IMR-90 (cell line): Measurements from ENCODE around the gene NUAK1. TPM values are rescaled to one million over a fixed set of nuclear protein-coding genes. Genes with fewer than 3 reads are reported as not detected.

ENCODE experiments used
- ATAC-seq: fragments of 200-7000 bp; cut with Tn5 transposase; 2 replicates; pipeline ENCODE4 v1.9.1; 2020; ENCODE audit warnings: low read depth, mild to moderate bottlenecking, moderate library complexity
- BruUV-seq: library from RNA; stranded (reverse); fragments of 400-500 nt; replicated peaks from 2 replicates; lab custom pipeline; 2021; lab: Mats Ljungman, UMichigan
- CTCF ChIA-PET: fragments of 300-600 bp; formaldehyde crosslinking; extraction: SDS; loops from one replicate; lab custom pipeline; 2021; ENCODE audit warnings: antibody characterized with exemption; lab: Yijun Ruan, JAX
- POLR2A ChIA-PET: fragments of 300-600 bp; sonication (Branson Sonifier 250); formaldehyde crosslinking; loops from one replicate; lab custom pipeline; 2022; ENCODE audit warnings: antibody characterized with exemption; ENCODE audit not compliant: unreplicated experiment; lab: Charles Lee
- DNase-seq: peaks from one replicate; pipeline ENCODE4 v3.0.0; 2013
- H2AFZ ChIP-seq: replicated peaks from 2 replicates; pipeline ENCODE3; 2013; ENCODE audit warnings: low read length, mild to moderate bottlenecking; ENCODE audit not compliant: poor library complexity
- H2AK5ac ChIP-seq: 2 replicates; pipeline ENCODE4 v1.6.1; 2013; ENCODE audit warnings: low read depth, low read length, inconsistent platforms
- H2AK9ac ChIP-seq: replicated peaks from 2 replicates; pipeline ENCODE3; 2013; ENCODE audit warnings: mild to moderate bottlenecking, low read depth, low read length, moderate library complexity; ENCODE audit not compliant: poor library complexity
- H2BK120ac ChIP-seq: 2 replicates; pipeline ENCODE4 v1.6.1; 2013; ENCODE audit warnings: low read depth, low read length, inconsistent platforms
- H2BK15ac ChIP-seq: 3 replicates; pipeline ENCODE4 v1.6.1; 2013; ENCODE audit warnings: low read depth, low read length, inconsistent platforms
- H2BK20ac ChIP-seq: 2 replicates; pipeline ENCODE4 v1.6.1; 2013; ENCODE audit warnings: low read depth, mild to moderate bottlenecking, inconsistent platforms, low read length, moderate library complexity
- H2BK5ac ChIP-seq: 2 replicates; pipeline ENCODE4 v1.6.1; 2013; ENCODE audit warnings: mild to moderate bottlenecking, low read depth, low read length, inconsistent platforms; ENCODE audit not compliant: poor library complexity, severe bottlenecking
- H3K14ac ChIP-seq: replicated peaks from 2 replicates; pipeline ENCODE4 v1.6.1; 2013; ENCODE audit warnings: low read depth, low read length, inconsistent platforms
- H3K18ac ChIP-seq: 2 replicates; pipeline ENCODE4 v1.6.1; 2013; ENCODE audit warnings: low read depth, low read length, control low read depth
- H3K23ac ChIP-seq: 2 replicates; pipeline ENCODE4 v1.6.1; 2013; ENCODE audit warnings: low read depth, low read length, inconsistent platforms
- H3K27ac ChIP-seq: 2 replicates; pipeline ENCODE4 v1.5.1; 2013; ENCODE audit warnings: mild to moderate bottlenecking, control low read depth, low read length; ENCODE audit not compliant: insufficient read depth
- H3K27me3 ChIP-seq: 2 replicates; pipeline ENCODE4 v1.6.1; 2013; ENCODE audit warnings: low read length; ENCODE audit not compliant: control insufficient read depth, insufficient read depth
- H3K36me3 ChIP-seq: 2 replicates; pipeline ENCODE4 v1.6.1; 2013; ENCODE audit warnings: low read length, mixed read lengths; ENCODE audit not compliant: control insufficient read depth, insufficient read depth
- H3K4ac ChIP-seq: 2 replicates; pipeline ENCODE4 v1.6.1; 2013; ENCODE audit warnings: low read depth, low read length, inconsistent platforms
- H3K4me1 ChIP-seq: 2 replicates; pipeline ENCODE4 v1.6.1; 2013; ENCODE audit warnings: low read length, mixed read lengths; ENCODE audit not compliant: control insufficient read depth, insufficient read depth
- H3K4me2 ChIP-seq: 2 replicates; pipeline ENCODE4 v1.6.1; 2013; ENCODE audit warnings: low read depth, mild to moderate bottlenecking, control low read depth, low read length, moderate library complexity
- H3K4me3 ChIP-seq: 2 replicates; pipeline ENCODE4 v1.5.1; 2013; ENCODE audit warnings: low read depth, mild to moderate bottlenecking, control low read depth, low read length, moderate library complexity; ENCODE audit not compliant: insufficient read depth
- H3K56ac ChIP-seq: 2 replicates; pipeline ENCODE4 v1.6.1; 2013; ENCODE audit warnings: low read length, inconsistent platforms; ENCODE audit not compliant: insufficient read depth; ENCODE audit errors: extremely low read depth
- H3K79me1 ChIP-seq, 2 experiments: 2 replicates each; pipeline ENCODE4 v1.6.1; 2013; ENCODE audit warnings: low read length in 2 of 2, inconsistent platforms in 1 of 2, low read depth in 1 of 2
- H3K9ac ChIP-seq: 2 replicates; pipeline ENCODE4 v1.6.1; 2013; ENCODE audit warnings: low read depth, low read length, control low read depth
- H3K9me1 ChIP-seq: 2 replicates; pipeline ENCODE4 v1.6.1; 2013; ENCODE audit warnings: low read length, inconsistent platforms; ENCODE audit not compliant: insufficient read depth
- H3K9me3 ChIP-seq: 2 replicates; pipeline ENCODE4 v1.6.1; 2013; ENCODE audit warnings: low read length; ENCODE audit not compliant: control insufficient read depth, insufficient read depth
- H4K20me1 ChIP-seq: 2 replicates; pipeline ENCODE4 v1.6.1; 2013; ENCODE audit warnings: low read length, inconsistent platforms; ENCODE audit not compliant: insufficient read depth
- H4K5ac ChIP-seq: 2 replicates; pipeline ENCODE4 v1.6.1; 2013; ENCODE audit warnings: mild to moderate bottlenecking, low read depth, low read length, control low read depth
- H4K8ac ChIP-seq, 2 experiments: 2 replicates each; pipeline ENCODE4 v1.6.1; 2013; ENCODE audit warnings: low read depth in 2 of 2, low read length in 2 of 2, control low read depth in 1 of 2, inconsistent platforms in 1 of 2
- H4K91ac ChIP-seq: 2 replicates; pipeline ENCODE4 v1.6.1; 2013; ENCODE audit warnings: low read depth, low read length, inconsistent platforms; ENCODE audit not compliant: insufficient read depth
- BHLHE40 ChIP-seq: fragments of 150-350 bp; IDR thresholded peaks from 2 replicates; pipeline ENCODE4 v1.6.1; 2016; ENCODE audit warnings: mild to moderate bottlenecking, low read depth, low read length
- CEBPB ChIP-seq: IDR thresholded peaks from 2 replicates; pipeline ENCODE4 v1.6.1; 2012; ENCODE audit warnings: low read depth, low read length, improper control_type of control experiment
- CHD1 ChIP-seq: IDR thresholded peaks from 2 replicates; pipeline ENCODE4 v1.6.1; 2012; ENCODE audit warnings: low read depth, low read length, improper control_type of control experiment
- CTCF ChIP-seq: conservative IDR thresholded peaks from 2 replicates; pipeline ENCODE4 v1.5.1; 2012; ENCODE audit warnings: mild to moderate bottlenecking, low read depth, low read length, improper control_type of control experiment
- FOS ChIP-seq: fragments of 150-350 bp; IDR thresholded peaks from 2 replicates; pipeline ENCODE4 v1.6.1; 2016; ENCODE audit warnings: low read depth, low read length
- MAFK ChIP-seq: IDR thresholded peaks from 2 replicates; pipeline ENCODE4 v1.6.1; 2012; ENCODE audit warnings: low read depth, low read length, improper control_type of control experiment
- MXI1 ChIP-seq: IDR thresholded peaks from 2 replicates; pipeline ENCODE4 v1.6.1; 2012; ENCODE audit warnings: low read depth, mild to moderate bottlenecking, low read length, moderate library complexity, borderline replicate concordance
- RAD21 ChIP-seq: IDR thresholded peaks from 2 replicates; pipeline ENCODE4 v1.6.1; 2012; ENCODE audit warnings: low read length, improper control_type of control experiment
- RCOR1 ChIP-seq: IDR thresholded peaks from 2 replicates; pipeline ENCODE4 v1.6.1; 2012; ENCODE audit warnings: mild to moderate bottlenecking, low read length, improper control_type of control experiment; ENCODE audit not compliant: insufficient replicate concordance
- RFX5 ChIP-seq: IDR thresholded peaks from 2 replicates; pipeline ENCODE4 v1.8.0; 2012; ENCODE audit warnings: low read depth, mild to moderate bottlenecking, low read length, moderate library complexity
- SMC3 ChIP-seq: fragments of 150-350 bp; IDR thresholded peaks from 2 replicates; pipeline ENCODE4 v1.6.1; 2016; ENCODE audit warnings: low read depth, mild to moderate bottlenecking, antibody characterized with exemption, low read length, moderate library complexity
- WGBS, 2 experiments: methylation state at CpG; one replicate each; pipeline versions ENCODE4 v1.1.5 to v1.1.7; 2013; ENCODE audit warnings: missing lambda C conversion rate in 2 of 2; ENCODE audit not compliant: insufficient read length in 1 of 2; ENCODE audit errors: extremely low coverage in 2 of 2; 5-methylcytosine and 5-hydroxymethylcytosine counted together
- dilution Hi-C: fragments of 300-500 bp; cut with HindIII; formaldehyde crosslinking; loops from one replicate; pipeline ENCODE4 v1.14.3; 2018; ENCODE audit warnings: low sequenced_read_pairs; ENCODE audit not compliant: unreplicated experiment
- in situ Hi-C: fragments of 300-500 bp; cut with MboI; formaldehyde crosslinking; loops from 3 replicates; pipeline ENCODE4 v1.14.3; 2019; ENCODE audit warnings: low sequenced_read_pairs, inconsistent platforms, mixed read lengths
- intact Hi-C: fragments of 100-400 bp; cut with micrococcal nuclease; formaldehyde crosslinking; loops from 2 replicates; pipeline ENCODE4 v1.10.0; 2022
- polyA plus RNA-seq, 3 experiments: library from polyadenylated mRNA; depleted of rRNA; stranded (reverse); fragments of >200 nt; gene quantifications; 2 replicates each; pipeline ENCODE4 v1.2.3, GENCODE V29; 2012; ENCODE audit warnings: low replicate concordance in 1 of 3
- total RNA-seq: library from RNA; depleted of rRNA; stranded (reverse); fragments of >200 nt; gene quantifications from 2 replicates; pipeline ENCODE4 v1.2.3, GENCODE V29; 2012
- TF ChIP-seq, protein P1 (sequence below): fragments of 150-350 bp; IDR thresholded peaks from 2 replicates; pipeline ENCODE4 v1.6.1; 2017; ENCODE audit warnings: mild to moderate bottlenecking, antibody characterized with exemption, low read length, low read depth
- TF ChIP-seq, protein P2 (sequence below): fragments of 150-350 bp; IDR thresholded peaks from 2 replicates; pipeline ENCODE4 v1.6.1; 2016; ENCODE audit warnings: low read depth, mild to moderate bottlenecking, low read length, moderate library complexity, borderline replicate concordance

The NUAK1 gene
- total and polyA plus RNA-seq, 2 of the 4 experiments (the other 2 are of a cell fraction) = 4.8 to 8.8 TPM

GRCh38 chr12:106033161-106033675, 105.5 kb downstream of the NUAK1 start:
- peaks cover 18% of the 10 kb centered on the region for H3K4me1 ChIP-seq
- POLR2A ChIA-PET = no interaction called here

More at GRCh38 chr12:106033161-106033675, 105.5 kb downstream of the NUAK1 start:
- Histone ChIP-seq H3K14ac (peak overlapping the region; percentile 90), H4K5ac (peak overlapping the region; percentile 50; the same call in 1 of the 2 replicates), H3K4me2 (no peak overlapping the region), H3K23ac (peak overlapping the region; percentile 69; the same call in 1 of the 2 replicates), H3K9ac (no peak overlapping the region), H3K9me1 (peaks cover 16% of the 10 kb centered on the region), H2BK5ac (peak overlapping the region; percentile 25), H2BK120ac (peak overlapping the region; percentile 99), H2AK5ac (peak overlapping the region; percentile 96), H3K4me3 (no peak overlapping the region), H3K4ac (peak overlapping the region; percentile 93), H4K20me1 (no peaks in the 10 kb centered on the region), H4K91ac (peak overlapping the region; percentile 91), H4K8ac (peak overlapping the region; percentile 75 to 78; a peak in 3 of 4 replicates), H3K27me3 (no peaks in the 10 kb centered on the region), H3K36me3 (no peaks in the 10 kb centered on the region), H2BK20ac (peak overlapping the region; percentile 98), H3K18ac (peak overlapping the region; percentile 29), H2AK9ac (peak overlapping the region; percentile 38), H2AFZ (peak overlapping the region; percentile 68), H3K79me1 (no peaks in the 10 kb centered on the region; a peak in 1 of 4 replicates), H2BK15ac (peak overlapping the region; percentile 94; the same call in 2 of the 3 replicates), H3K56ac (no peak overlapping the region; the same call in 1 of the 2 replicates), H3K9me3 (no peaks in the 10 kb centered on the region), H3K27ac (no peak overlapping the region)
- DNase-seq (no peak), ATAC-seq (no peak)
- intact Hi-C loops (loop anchor here (5.0 kb wide), 1 partner anchor 49 kb away; no protein-coding TSS in a partner anchor), in situ Hi-C loops (no loop called here), dilution Hi-C loops (no loop called here)
- TF ChIP-seq RAD21 = no peak
- TF ChIP-seq MAFK = no peak
- TF ChIP-seq MXI1 = no peak
- TF ChIP-seq, protein P1, sequence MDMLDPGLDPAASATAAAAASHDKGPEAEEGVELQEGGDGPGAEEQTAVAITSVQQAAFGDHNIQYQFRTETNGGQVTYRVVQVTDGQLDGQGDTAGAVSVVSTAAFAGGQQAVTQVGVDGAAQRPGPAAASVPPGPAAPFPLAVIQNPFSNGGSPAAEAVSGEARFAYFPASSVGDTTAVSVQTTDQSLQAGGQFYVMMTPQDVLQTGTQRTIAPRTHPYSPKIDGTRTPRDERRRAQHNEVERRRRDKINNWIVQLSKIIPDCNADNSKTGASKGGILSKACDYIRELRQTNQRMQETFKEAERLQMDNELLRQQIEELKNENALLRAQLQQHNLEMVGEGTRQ = no peak
- no peak for TF ChIP-seq RCOR1
- TF ChIP-seq CHD1 = no peak
- no peak for TF ChIP-seq RFX5
- no peak for TF ChIP-seq SMC3
- TF ChIP-seq CEBPB = no peak
- no peak for TF ChIP-seq CTCF
- TF ChIP-seq BHLHE40 = no peak
- TF ChIP-seq, protein P2, sequence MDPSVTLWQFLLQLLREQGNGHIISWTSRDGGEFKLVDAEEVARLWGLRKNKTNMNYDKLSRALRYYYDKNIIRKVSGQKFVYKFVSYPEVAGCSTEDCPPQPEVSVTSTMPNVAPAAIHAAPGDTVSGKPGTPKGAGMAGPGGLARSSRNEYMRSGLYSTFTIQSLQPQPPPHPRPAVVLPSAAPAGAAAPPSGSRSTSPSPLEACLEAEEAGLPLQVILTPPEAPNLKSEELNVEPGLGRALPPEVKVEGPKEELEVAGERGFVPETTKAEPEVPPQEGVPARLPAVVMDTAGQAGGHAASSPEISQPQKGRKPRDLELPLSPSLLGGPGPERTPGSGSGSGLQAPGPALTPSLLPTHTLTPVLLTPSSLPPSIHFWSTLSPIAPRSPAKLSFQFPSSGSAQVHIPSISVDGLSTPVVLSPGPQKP = no peak
- no peak for TF ChIP-seq FOS
- WGBS, 2 experiments = 75% methylated on average over 4 of the region's 4 CpGs; no CpG with 5 or more reads in 1 of the 2 experiments
- CTCF ChIA-PET = interaction anchor here (1.7 kb wide), 1 partner anchor 103 kb away, joined by 3 read pairs; no protein-coding TSS in a partner anchor
- no TSS peak for BruUV-seq
